ENCODE results near the gene TBC1D10A. TPM values are rescaled to one million over a fixed set of nuclear protein-coding genes. Genes with fewer than 3 reads are reported as not detected.

TBC1D10A gene
- total RNA-seq, 2 donors from 2014 or later = 46.1 to 51.2 TPM

DNA sequence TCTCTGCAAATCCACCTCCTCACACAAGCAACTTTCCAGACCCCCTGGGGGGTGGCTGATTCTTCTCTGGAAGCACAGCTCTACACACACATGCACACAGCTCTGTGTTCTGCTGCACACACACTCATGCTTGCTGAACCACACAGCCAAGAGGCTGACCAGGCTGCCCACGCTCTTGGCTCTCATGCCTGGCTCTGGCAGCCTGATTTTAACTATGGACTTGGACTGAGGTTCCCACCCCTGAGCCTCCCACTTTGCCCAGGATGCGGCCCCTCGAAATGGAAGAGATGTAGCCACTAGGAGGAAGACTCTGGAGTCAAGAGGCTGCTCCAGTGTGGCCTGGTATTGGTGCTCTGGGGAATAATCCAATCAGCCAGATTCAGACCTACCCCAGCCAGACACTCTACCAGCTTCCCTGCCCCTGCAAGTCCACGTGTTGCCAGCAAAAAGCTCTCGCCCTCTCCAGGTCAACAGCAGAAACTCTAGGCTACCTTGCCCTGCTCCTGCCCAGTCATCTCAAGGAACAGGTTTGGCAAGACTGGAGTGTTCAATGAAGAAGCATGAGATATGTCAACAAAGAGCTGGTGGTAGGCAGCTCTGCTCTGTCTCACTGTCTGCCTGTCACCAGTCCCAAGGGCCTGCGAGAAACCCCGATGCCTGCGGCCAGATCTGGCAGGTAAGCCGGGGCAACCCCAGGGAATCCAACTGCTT lies 28.6 kb downstream of the TBC1D10A start:
- 52% methylated on average over 9 of the region's 9 CpGs for WGBS
- Histone ChIP-seq H3K27me3 (replicated peaks; ENCODE audit: insufficient read depth) (no peaks in the 10 kb centered on the region), H3K4me1 (replicated peaks) (peaks cover 40% of the 10 kb centered on the region), H3K36me3 (peaks cover 3 to 12% of the 10 kb centered on the region in 2 donors), H3K27ac (peak overlapping the region; percentile 91), H3K9me3 (no peaks in the 10 kb centered on the region), H3K4me3 (no peak overlapping the region)
- peak; percentile 91 for DNase-seq (ENCODE audit: low spot score)
- intact Hi-C loops (cut with DNase I) = no loop called here
- TF ChIP-seq, protein P1, sequence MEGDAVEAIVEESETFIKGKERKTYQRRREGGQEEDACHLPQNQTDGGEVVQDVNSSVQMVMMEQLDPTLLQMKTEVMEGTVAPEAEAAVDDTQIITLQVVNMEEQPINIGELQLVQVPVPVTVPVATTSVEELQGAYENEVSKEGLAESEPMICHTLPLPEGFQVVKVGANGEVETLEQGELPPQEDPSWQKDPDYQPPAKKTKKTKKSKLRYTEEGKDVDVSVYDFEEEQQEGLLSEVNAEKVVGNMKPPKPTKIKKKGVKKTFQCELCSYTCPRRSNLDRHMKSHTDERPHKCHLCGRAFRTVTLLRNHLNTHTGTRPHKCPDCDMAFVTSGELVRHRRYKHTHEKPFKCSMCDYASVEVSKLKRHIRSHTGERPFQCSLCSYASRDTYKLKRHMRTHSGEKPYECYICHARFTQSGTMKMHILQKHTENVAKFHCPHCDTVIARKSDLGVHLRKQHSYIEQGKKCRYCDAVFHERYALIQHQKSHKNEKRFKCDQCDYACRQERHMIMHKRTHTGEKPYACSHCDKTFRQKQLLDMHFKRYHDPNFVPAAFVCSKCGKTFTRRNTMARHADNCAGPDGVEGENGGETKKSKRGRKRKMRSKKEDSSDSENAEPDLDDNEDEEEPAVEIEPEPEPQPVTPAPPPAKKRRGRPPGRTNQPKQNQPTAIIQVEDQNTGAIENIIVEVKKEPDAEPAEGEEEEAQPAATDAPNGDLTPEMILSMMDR (IDR thresholded peaks at IDR 0.05) = peak in 2 of 4 experiments; percentile 41 to 46
- TF ChIP-seq POLR2AphosphoS5 (IDR thresholded peaks at IDR 0.05) (peak; percentile 96), POLR2A (IDR thresholded peaks at IDR 0.05) (peak; percentile 25)

DNA sequence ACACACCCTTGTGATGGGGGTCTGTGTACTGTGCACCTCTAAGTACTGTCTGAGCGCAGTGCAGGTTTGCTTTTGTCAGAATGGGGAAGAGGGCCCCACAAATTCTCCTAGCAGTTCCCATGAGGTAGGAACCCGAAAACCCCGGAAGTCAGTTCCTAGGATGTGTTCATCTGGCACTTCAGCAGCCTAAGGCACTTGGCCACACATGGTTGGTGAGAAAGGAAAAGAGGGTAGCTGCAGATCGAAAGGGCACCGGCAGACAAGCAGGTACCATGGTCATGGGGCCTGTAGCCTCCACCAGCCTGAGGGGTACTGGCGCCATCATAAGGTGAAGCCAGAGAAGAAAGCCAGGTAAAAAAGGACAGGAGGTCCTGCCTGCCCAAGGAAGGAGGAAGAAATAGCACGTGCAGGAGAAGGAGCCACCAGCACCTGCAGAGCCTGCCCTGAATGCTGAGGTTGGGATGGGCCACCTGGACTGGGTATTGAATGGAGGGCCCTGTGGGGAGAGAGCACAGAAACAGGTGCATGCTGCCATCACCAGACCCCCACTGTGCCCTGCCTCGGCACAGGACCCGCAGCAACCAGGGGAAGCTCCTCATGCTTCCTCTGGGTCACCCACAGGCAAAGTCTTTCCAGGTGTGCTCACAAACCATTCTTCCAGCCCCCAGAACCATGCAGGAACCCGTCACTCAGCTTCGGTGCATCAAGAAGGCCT lies 29.3 kb downstream of the TBC1D10A start:
- Histone ChIP-seq H3K4me3 (no peak overlapping the region), H3K9me3 (no peaks in the 10 kb centered on the region), H3K36me3 (peaks cover 5 to 12% of the 10 kb centered on the region in 2 donors), H3K4me1 (replicated peaks) (peaks cover 34% of the 10 kb centered on the region), H3K27ac (peak overlapping the region; percentile 91), H3K27me3 (replicated peaks; ENCODE audit: insufficient read depth) (no peaks in the 10 kb centered on the region)
- DNase-seq (ENCODE audit: low spot score) = no peak
- WGBS = 84% methylated on average over 11 of the region's 11 CpGs
- intact Hi-C loops (cut with DNase I) = no loop called here
- TF ChIP-seq POLR2AphosphoS5 (IDR thresholded peaks at IDR 0.05) = no peak

DNA sequence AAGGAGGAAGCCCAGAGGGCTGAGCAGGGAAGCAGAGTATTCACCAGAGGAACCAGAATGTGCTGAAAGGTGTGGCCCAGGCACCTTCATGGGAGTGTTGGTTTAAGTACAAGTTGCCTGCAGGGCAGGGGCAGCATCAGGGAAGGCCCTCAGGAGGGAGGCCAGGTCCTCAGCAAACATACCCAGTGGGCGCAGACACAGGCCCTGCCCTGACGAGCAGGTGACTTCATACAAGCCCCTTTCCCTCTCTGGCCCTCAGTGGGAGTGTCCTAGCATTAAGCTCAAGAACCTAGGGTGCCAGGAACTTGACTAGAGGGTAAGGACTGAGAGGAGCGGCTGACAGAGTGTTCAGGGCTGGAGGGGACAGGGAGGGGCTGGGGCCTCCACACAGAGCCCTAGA lies 29.9 kb downstream of the TBC1D10A start:
- intact Hi-C loops (cut with DNase I) = no loop called here
- Histone ChIP-seq H3K4me1 (replicated peaks) (peaks cover 29% of the 10 kb centered on the region), H3K27ac (peak overlapping the region; percentile 32 to 91), H3K27me3 (replicated peaks; ENCODE audit: insufficient read depth) (no peaks in the 10 kb centered on the region), H3K4me3 (no peak overlapping the region), H3K9me3 (no peaks in the 10 kb centered on the region), H3K36me3 (peaks cover 5 to 12% of the 10 kb centered on the region in 2 donors)
- DNase-seq (ENCODE audit: low spot score) = no peak
- TF ChIP-seq, protein P1 (IDR thresholded peaks at IDR 0.05) = no peak
- TF ChIP-seq POLR2AphosphoS5 (IDR thresholded peaks at IDR 0.05) = no peak
- no peak for TF ChIP-seq POLR2A (IDR thresholded peaks at IDR 0.05)
- WGBS = 77% methylated on average over 3 of the region's 3 CpGs

DNA sequence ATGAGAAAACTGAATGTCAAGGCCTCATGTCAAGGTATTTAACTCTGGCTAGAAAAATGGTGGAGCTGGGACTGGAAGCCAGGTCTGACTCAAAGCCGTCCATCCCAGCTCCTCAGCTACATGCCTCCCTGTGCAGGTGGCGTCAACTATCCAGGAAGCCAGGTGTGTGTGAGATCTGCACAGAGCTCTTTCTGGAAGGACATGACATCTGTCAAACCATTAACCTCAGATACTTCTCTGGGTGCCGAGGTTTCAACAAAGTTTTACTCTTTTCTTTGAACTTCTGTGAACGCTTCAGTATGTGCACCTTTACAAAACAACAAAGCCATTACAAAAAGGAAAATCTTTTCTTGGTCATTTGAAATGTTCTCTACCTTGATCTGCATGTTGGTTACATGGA lies 30.4 kb downstream of the TBC1D10A start:
- Histone ChIP-seq H3K27me3 (replicated peaks; ENCODE audit: insufficient read depth) (no peaks in the 10 kb centered on the region), H3K9me3 (no peaks in the 10 kb centered on the region), H3K4me1 (replicated peaks) (peaks cover 31% of the 10 kb centered on the region), H3K36me3 (peaks cover 5 to 12% of the 10 kb centered on the region in 2 donors), H3K4me3 (no peak overlapping the region), H3K27ac (peak overlapping the region in 1 of 2 donors; percentile 46)
- TF ChIP-seq, protein P1 (IDR thresholded peaks at IDR 0.05) = no peak
- TF ChIP-seq POLR2AphosphoS5 (IDR thresholded peaks at IDR 0.05) (no peak), POLR2A (IDR thresholded peaks at IDR 0.05) (no peak)
- WGBS = 94% methylated on average over 4 of the region's 4 CpGs
- DNase-seq (ENCODE audit: low spot score) = no peak
- intact Hi-C loops (cut with DNase I) = no loop called here

DNA sequence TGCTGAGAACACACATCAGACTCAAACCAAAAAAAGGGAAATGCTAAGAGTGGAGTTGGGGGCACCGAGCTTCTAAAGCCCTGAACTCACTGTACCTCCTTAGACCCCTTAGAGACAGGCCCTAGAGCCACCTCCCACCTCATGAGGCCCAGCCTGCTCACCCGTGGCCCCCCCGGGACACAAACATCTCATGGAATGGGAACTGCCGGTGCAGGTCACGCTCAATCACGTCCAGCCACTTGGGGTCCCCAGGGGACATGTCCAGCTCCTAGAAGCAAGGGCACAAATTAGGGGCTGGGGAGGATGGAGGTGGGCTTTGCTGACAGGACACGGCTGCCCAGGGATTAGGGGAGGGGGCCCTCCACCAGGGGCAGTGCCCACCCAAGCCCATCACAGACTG lies 31.2 kb downstream of the TBC1D10A start:
- Histone ChIP-seq H3K27ac (peak overlapping the region; percentile 10 to 46), H3K4me1 (replicated peaks) (peaks cover 35% of the 10 kb centered on the region), H3K36me3 (peaks cover 5 to 7% of the 10 kb centered on the region in 2 donors), H3K4me3 (no peak overlapping the region), H3K9me3 (no peaks in the 10 kb centered on the region), H3K27me3 (replicated peaks; ENCODE audit: insufficient read depth) (no peaks in the 10 kb centered on the region)
- intact Hi-C loops (cut with DNase I) = no loop called here
- WGBS = 80% methylated on average over 7 of the region's 7 CpGs
- no peak for DNase-seq (ENCODE audit: low spot score)
- TF ChIP-seq, protein P1 (IDR thresholded peaks at IDR 0.05) = no peak
- TF ChIP-seq POLR2AphosphoS5 (IDR thresholded peaks at IDR 0.05) = no peak
- no peak for TF ChIP-seq POLR2A (IDR thresholded peaks at IDR 0.05)

All from prostate gland (tissue), 2 donors.